Stimulated activated CD8-positive, alpha-beta memory T cell treated with anti-CD3 and anti-CD28 coated beads, Interleukin-15, amount 100 ng/mL, for 4 hours (primary cell): ENCODE measurements around the gene SIK1.

Experiments
- DNase-seq, 2 donors: peaks; one replicate each; pipeline ENCODE4 v3.0.0-alpha.2; 2020; ENCODE audit warnings: low read depth in 2 of 2

SIK1 gene

GRCh38 chr21:43367296-43367695 is 59.6 kb downstream of the SIK1 start:
- DNase-seq: no peak

- no peak for DNase-seq
These were observed 60.3 kb downstream of the SIK1 start for GRCh38 chr21:43366656-43367055.

- no peak for DNase-seq
These were observed 61.1 kb downstream of the SIK1 start for GRCh38 chr21:43365611-43366426.

GRCh38 chr21:43364851-43365424 is 62.0 kb downstream of the SIK1 start:
- no peak for DNase-seq
